Karpas-422 (cell line): ENCODE results near the gene BCOR. TPM values are rescaled to one million over a fixed set of nuclear protein-coding genes. Genes with fewer than 3 reads are reported as not detected.

Experiments
- DNase-seq: peaks from one replicate; pipeline ENCODE4 v3.0.0-alpha.2; 2015
- H2AFZ ChIP-seq: fragments of 200-600 bp; sonication (generic); 2 replicates; pipeline ENCODE4 v1.6.1; 2014; ENCODE audit warnings: antibody characterized with exemption, low read length, mixed read lengths
- H3K27ac ChIP-seq: fragments of 200-600 bp; sonication (generic); 2 replicates; pipeline ENCODE4 v1.5.1; 2014; ENCODE audit warnings: mild to moderate bottlenecking, low read length, moderate library complexity
- H3K27me3 ChIP-seq: fragments of 200-600 bp; sonication (generic); 2 replicates; pipeline ENCODE4 v1.6.1; 2014; ENCODE audit warnings: low read length, mixed read lengths
- H3K36me3 ChIP-seq: fragments of 200-600 bp; sonication (generic); 2 replicates; pipeline ENCODE4 v1.6.1; 2014; ENCODE audit warnings: low read length, mixed read lengths; ENCODE audit not compliant: insufficient read depth
- H3K4me1 ChIP-seq: fragments of 200-600 bp; sonication (generic); 2 replicates; pipeline ENCODE4 v1.6.1; 2014; ENCODE audit warnings: mild to moderate bottlenecking, low read length, mixed read lengths
- H3K4me2 ChIP-seq: fragments of 200-600 bp; sonication (generic); 2 replicates; pipeline ENCODE4 v1.6.1; 2014; ENCODE audit warnings: low read length, low read depth, mild to moderate bottlenecking; ENCODE audit not compliant: poor library complexity, severe bottlenecking
- H3K4me3 ChIP-seq: fragments of 200-600 bp; sonication (generic); 2 replicates; pipeline ENCODE4 v1.5.1; 2014; ENCODE audit warnings: mild to moderate bottlenecking, antibody characterized with exemption, low read length, mixed read lengths
- H3K79me2 ChIP-seq: fragments of 200-600 bp; sonication (generic); 2 replicates; pipeline ENCODE4 v1.6.1; 2014; ENCODE audit warnings: mild to moderate bottlenecking, low read length, mixed read lengths
- H3K9ac ChIP-seq: fragments of 200-600 bp; sonication (generic); 2 replicates; pipeline ENCODE4 v1.6.0; 2014; ENCODE audit warnings: low read length
- H3K9me2 ChIP-seq: fragments of 200-600 bp; sonication (generic), shearing (Covaris generic); replicated peaks from 2 replicates; pipeline ENCODE4 v1.6.0; 2014; ENCODE audit warnings: mild to moderate bottlenecking, low read length, moderate library complexity; ENCODE audit not compliant: insufficient read depth
- H3K9me3 ChIP-seq: fragments of 300-700, 200-600 bp; sonication (generic); 2 replicates; pipeline ENCODE4 v1.6.1; 2014; ENCODE audit warnings: low read length, mixed read lengths
- H4K20me1 ChIP-seq: fragments of 200-600 bp; sonication (generic); 2 replicates; pipeline ENCODE4 v1.6.1; 2014; ENCODE audit warnings: mild to moderate bottlenecking, antibody characterized with exemption, low read length, low read depth; ENCODE audit not compliant: insufficient read depth
- total RNA-seq: library from RNA; depleted of rRNA; stranded (reverse); fragments of >200 nt; shearing (Covaris generic); gene quantifications from 2 replicates; pipeline ENCODE4 v1.2.3, GENCODE V29; 2014; ENCODE audit warnings: low replicate concordance

BCOR gene
- total RNA-seq, 1 experiment from 2014 or later, result 49.9 TPM

GRCh38 chrX:40081679-40082068 lies 16.1 kb downstream of the BCOR start:
- no peak for DNase-seq
- H3K27me3 ChIP-seq, result no peaks in the 10 kb centered on the region
- H3K4me1 ChIP-seq, result peaks cover 39% of the 10 kb centered on the region
- no peak overlapping the region for H3K4me2 ChIP-seq
- H4K20me1 ChIP-seq, result peaks cover 60% of the 10 kb centered on the region
- no peak overlapping the region for H2AFZ ChIP-seq
- H3K36me3 ChIP-seq, result no peaks in the 10 kb centered on the region
- H3K79me2 ChIP-seq, result peaks cover 72% of the 10 kb centered on the region
- H3K9me2 ChIP-seq, result no peaks in the 10 kb centered on the region
- H3K4me3 ChIP-seq, result no peak overlapping the region
- H3K27ac ChIP-seq, result no peak overlapping the region
- no peak overlapping the region for H3K9ac ChIP-seq
- H3K9me3 ChIP-seq, result no peaks in the 10 kb centered on the region

- Histone ChIP-seq H3K27ac (no peak overlapping the region), H3K79me2 (peaks cover 69% of the 10 kb centered on the region), H3K9ac (no peak overlapping the region), H3K9me3 (no peaks in the 10 kb centered on the region), H2AFZ (no peak overlapping the region), H3K4me2 (no peak overlapping the region), H3K36me3 (no peaks in the 10 kb centered on the region), H3K4me3 (no peak overlapping the region), H3K4me1 (peaks cover 33% of the 10 kb centered on the region), H3K9me2 (no peaks in the 10 kb centered on the region), H3K27me3 (no peaks in the 10 kb centered on the region), H4K20me1 (peaks cover 54% of the 10 kb centered on the region)
- no peak for DNase-seq
These were observed 16.7 kb downstream of the BCOR start for GRCh38 chrX:40080894-40081678.

GRCh38 chrX:40079572-40079971 lies 18.2 kb downstream of the BCOR start:
- peaks cover 40% of the 10 kb centered on the region for H4K20me1 ChIP-seq

GRCh38 chrX:40078489-40079227 lies 19.1 kb downstream of the BCOR start:
- Histone ChIP-seq H3K79me2 (peaks cover 45% of the 10 kb centered on the region), H3K9me2 (no peaks in the 10 kb centered on the region), H2AFZ (no peak overlapping the region), H3K9me3 (no peaks in the 10 kb centered on the region), H3K4me1 (peaks cover 9% of the 10 kb centered on the region), H3K4me2 (no peak overlapping the region), H4K20me1 (peaks cover 31% of the 10 kb centered on the region), H3K36me3 (no peaks in the 10 kb centered on the region), H3K27me3 (no peaks in the 10 kb centered on the region), H3K9ac (no peak overlapping the region), H3K4me3 (no peak overlapping the region), H3K27ac (no peak overlapping the region)
- DNase-seq, result no peak

More at GRCh38 chrX:40079572-40079971, 18.2 kb downstream of the BCOR start:
- H3K27ac ChIP-seq, result no peak overlapping the region
- no peak overlapping the region for H3K9ac ChIP-seq
- H3K79me2 ChIP-seq, result peaks cover 54% of the 10 kb centered on the region
- H3K27me3 ChIP-seq, result no peaks in the 10 kb centered on the region
- no peaks in the 10 kb centered on the region for H3K9me2 ChIP-seq
- H3K4me1 ChIP-seq, result peaks cover 18% of the 10 kb centered on the region
- no peaks in the 10 kb centered on the region for H3K9me3 ChIP-seq
- H3K4me2 ChIP-seq, result no peak overlapping the region
- no peak overlapping the region for H3K4me3 ChIP-seq
- no peaks in the 10 kb centered on the region for H3K36me3 ChIP-seq
- no peak for DNase-seq
- H2AFZ ChIP-seq, result no peak overlapping the region

GRCh38 chrX:40077906-40078305 lies 19.9 kb downstream of the BCOR start:
- no peaks in the 10 kb centered on the region for H3K27me3 ChIP-seq
- no peaks in the 10 kb centered on the region for H3K9me3 ChIP-seq
- peaks cover 2% of the 10 kb centered on the region for H3K4me1 ChIP-seq
- H3K4me3 ChIP-seq, result no peak overlapping the region
- peaks cover 29% of the 10 kb centered on the region for H4K20me1 ChIP-seq
- no peak overlapping the region for H2AFZ ChIP-seq
- no peak overlapping the region for H3K27ac ChIP-seq
- H3K4me2 ChIP-seq, result no peak overlapping the region
- DNase-seq, result no peak
- H3K9ac ChIP-seq, result no peak overlapping the region
- H3K79me2 ChIP-seq, result peaks cover 37% of the 10 kb centered on the region
- H3K36me3 ChIP-seq, result no peaks in the 10 kb centered on the region
- H3K9me2 ChIP-seq, result no peaks in the 10 kb centered on the region

- no peak overlapping the region for H3K4me2 ChIP-seq
- H3K9ac ChIP-seq, result no peak overlapping the region
- no peak for DNase-seq
- no peak overlapping the region for H3K27ac ChIP-seq
- H3K27me3 ChIP-seq, result no peaks in the 10 kb centered on the region
- no peaks in the 10 kb centered on the region for H3K36me3 ChIP-seq
- no peaks in the 10 kb centered on the region for H3K9me2 ChIP-seq
- H4K20me1 ChIP-seq, result peaks cover 28% of the 10 kb centered on the region; the same call in 1 of the 2 replicates
- no peaks in the 10 kb centered on the region for H3K9me3 ChIP-seq
- no peak overlapping the region for H2AFZ ChIP-seq
- H3K79me2 ChIP-seq, result peaks cover 28% of the 10 kb centered on the region
- no peak overlapping the region for H3K4me3 ChIP-seq
- H3K4me1 ChIP-seq, result peaks cover 6% of the 10 kb centered on the region
These were observed 20.8 kb downstream of the BCOR start for GRCh38 chrX:40076750-40077575.

- no peak overlapping the region for H3K4me2 ChIP-seq
- no peak overlapping the region for H2AFZ ChIP-seq
- H3K9ac ChIP-seq, result no peak overlapping the region
- peaks cover 9% of the 10 kb centered on the region for H3K4me1 ChIP-seq
- H3K4me3 ChIP-seq, result no peak overlapping the region
- DNase-seq, result no peak
- H3K9me3 ChIP-seq, result no peaks in the 10 kb centered on the region
- H3K9me2 ChIP-seq, result no peaks in the 10 kb centered on the region
- H3K27me3 ChIP-seq, result no peaks in the 10 kb centered on the region
- H3K79me2 ChIP-seq, result peaks cover 19% of the 10 kb centered on the region; the same call in 1 of the 2 replicates
- peaks cover 20% of the 10 kb centered on the region; the same call in 1 of the 2 replicates for H4K20me1 ChIP-seq
- H3K36me3 ChIP-seq, result no peaks in the 10 kb centered on the region
- H3K27ac ChIP-seq, result no peak overlapping the region
These were observed 22.8 kb downstream of the BCOR start for GRCh38 chrX:40074959-40075332.
